ENCODE measurements around the gene MPPED2.

- TF ChIP-seq, protein P1, sequence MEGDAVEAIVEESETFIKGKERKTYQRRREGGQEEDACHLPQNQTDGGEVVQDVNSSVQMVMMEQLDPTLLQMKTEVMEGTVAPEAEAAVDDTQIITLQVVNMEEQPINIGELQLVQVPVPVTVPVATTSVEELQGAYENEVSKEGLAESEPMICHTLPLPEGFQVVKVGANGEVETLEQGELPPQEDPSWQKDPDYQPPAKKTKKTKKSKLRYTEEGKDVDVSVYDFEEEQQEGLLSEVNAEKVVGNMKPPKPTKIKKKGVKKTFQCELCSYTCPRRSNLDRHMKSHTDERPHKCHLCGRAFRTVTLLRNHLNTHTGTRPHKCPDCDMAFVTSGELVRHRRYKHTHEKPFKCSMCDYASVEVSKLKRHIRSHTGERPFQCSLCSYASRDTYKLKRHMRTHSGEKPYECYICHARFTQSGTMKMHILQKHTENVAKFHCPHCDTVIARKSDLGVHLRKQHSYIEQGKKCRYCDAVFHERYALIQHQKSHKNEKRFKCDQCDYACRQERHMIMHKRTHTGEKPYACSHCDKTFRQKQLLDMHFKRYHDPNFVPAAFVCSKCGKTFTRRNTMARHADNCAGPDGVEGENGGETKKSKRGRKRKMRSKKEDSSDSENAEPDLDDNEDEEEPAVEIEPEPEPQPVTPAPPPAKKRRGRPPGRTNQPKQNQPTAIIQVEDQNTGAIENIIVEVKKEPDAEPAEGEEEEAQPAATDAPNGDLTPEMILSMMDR (IDR thresholded peaks at IDR 0.05): no peak
- TF ChIP-seq, protein P2, sequence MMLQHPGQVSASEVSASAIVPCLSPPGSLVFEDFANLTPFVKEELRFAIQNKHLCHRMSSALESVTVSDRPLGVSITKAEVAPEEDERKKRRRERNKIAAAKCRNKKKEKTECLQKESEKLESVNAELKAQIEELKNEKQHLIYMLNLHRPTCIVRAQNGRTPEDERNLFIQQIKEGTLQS (CRISPR knock-in tag; conservative IDR thresholded peaks at IDR 0.05): no peak
Measured at GRCh38 chr11:30489076-30489475, 97.1 kb downstream of the MPPED2 start.
